ENCODE results near the gene LDLRAD3. TPM values are rescaled to one million over a fixed set of nuclear protein-coding genes. Genes with fewer than 3 reads are reported as not detected.

The LDLRAD3 gene
- total RNA-seq, 1 experiment from 2014 or later, result 55.7 TPM

GRCh38 chr11:36016263-36016662 lies 72.4 kb downstream of the LDLRAD3 start:
- H3K27ac Mint-ChIP-seq (ENCODE audit: low read depth, unreplicated experiment), result peak overlapping the region; percentile 90
- DNase-seq (ENCODE audit: unreplicated experiment), result no peak
- TF ChIP-seq CTCF (IDR thresholded peaks at IDR 0.05; ENCODE audit: unreplicated experiment), result no peak
- POLR2A ChIA-PET, result interaction anchor here (0.6 kb wide), 1 partner anchor 24 kb away, joined by 5 read pairs; no protein-coding TSS in a partner anchor
- peaks cover 69% of the 10 kb centered on the region for H3K4me1 Mint-ChIP-seq (ENCODE audit: insufficient read depth, unreplicated experiment)
- no peak overlapping the region for H3K4me3 Mint-ChIP-seq (ENCODE audit: unreplicated experiment)
- peaks cover 31% of the 10 kb centered on the region for H3K36me3 Mint-ChIP-seq (ENCODE audit: insufficient read depth, unreplicated experiment)
- no TSS peak for BruUV-seq (replicated peaks)
- H3K9me3 Mint-ChIP-seq (ENCODE audit: unreplicated experiment), result no peaks in the 10 kb centered on the region
- H3K27me3 Mint-ChIP-seq (ENCODE audit: insufficient read depth, unreplicated experiment), result no peaks in the 10 kb centered on the region
- intact Hi-C loops (cut with micrococcal nuclease), result no loop called here
- CTCF ChIA-PET, result interaction anchor here (2.1 kb wide), 1 partner anchor 194 kb away, joined by 9 read pairs; no protein-coding TSS in a partner anchor

DNA sequence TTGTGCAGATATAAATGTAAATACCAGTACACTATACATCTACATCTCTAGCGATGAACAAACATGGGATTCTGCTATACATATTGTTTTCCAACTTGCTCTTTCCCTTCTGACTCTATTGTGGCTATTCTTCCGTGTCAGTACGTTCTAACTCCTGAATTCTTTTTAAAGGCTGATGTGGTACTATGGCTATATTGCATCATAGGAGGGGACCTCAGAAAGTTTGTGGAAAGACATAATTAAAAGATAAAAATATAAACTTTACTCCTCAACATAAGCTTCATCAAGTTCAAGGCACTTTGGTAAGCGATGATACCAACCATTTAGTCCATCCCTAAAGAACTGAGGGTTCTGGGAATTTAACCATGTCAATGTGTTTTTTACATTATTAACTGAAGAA lies 72.8 kb downstream of the LDLRAD3 start:
- no peak for TF ChIP-seq CTCF (IDR thresholded peaks at IDR 0.05; ENCODE audit: unreplicated experiment)
- Mint-ChIP-seq H3K4me3 (ENCODE audit: unreplicated experiment) (no peak overlapping the region), H3K27ac (ENCODE audit: low read depth, unreplicated experiment) (peak overlapping the region; percentile 90), H3K27me3 (ENCODE audit: insufficient read depth, unreplicated experiment) (no peaks in the 10 kb centered on the region), H3K4me1 (ENCODE audit: insufficient read depth, unreplicated experiment) (peaks cover 69% of the 10 kb centered on the region), H3K9me3 (ENCODE audit: unreplicated experiment) (no peaks in the 10 kb centered on the region), H3K36me3 (ENCODE audit: insufficient read depth, unreplicated experiment) (peaks cover 27% of the 10 kb centered on the region)
- POLR2A ChIA-PET, result interaction anchor here (0.6 kb wide), 1 partner anchor 23 kb away, joined by 5 read pairs; no protein-coding TSS in a partner anchor
- CTCF ChIA-PET, result interaction anchor here (0.7 kb wide), 1 partner anchor 629 kb away, joined by 5 read pairs; no protein-coding TSS in a partner anchor
- no peak for DNase-seq (ENCODE audit: unreplicated experiment)
- no TSS peak for BruUV-seq (replicated peaks)
- intact Hi-C loops (cut with micrococcal nuclease), result no loop called here

DNA sequence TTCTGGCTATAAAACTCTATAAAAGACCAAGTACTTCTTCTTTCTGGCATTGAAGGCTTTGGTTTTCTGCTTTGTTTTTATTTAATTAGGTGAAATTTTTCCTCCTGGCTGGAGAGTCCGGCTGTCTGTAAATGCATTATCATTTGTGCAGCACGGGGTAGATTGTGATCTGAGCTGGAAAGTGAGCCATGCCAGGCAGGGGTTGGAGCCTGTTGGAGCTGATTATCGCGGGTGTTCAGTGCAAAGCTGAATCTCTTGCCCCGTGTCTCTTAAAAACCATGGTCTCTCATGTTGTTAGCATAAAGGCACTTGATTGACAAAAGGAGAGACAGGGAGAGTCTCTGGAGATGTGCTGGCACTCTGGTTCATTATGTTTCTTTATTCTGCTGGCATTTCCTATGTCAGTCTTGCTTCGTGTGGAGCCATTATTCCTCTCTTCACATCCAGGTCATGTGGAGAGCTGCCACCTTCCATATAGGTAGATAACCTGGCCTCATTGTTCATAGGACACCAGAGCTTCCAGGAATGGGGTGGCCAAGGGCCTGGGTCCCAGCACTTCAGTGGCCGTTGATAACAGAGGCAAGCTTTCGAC lies 75.2 kb downstream of the LDLRAD3 start:
- no TSS peak for BruUV-seq (replicated peaks)
- no peak for TF ChIP-seq CTCF (IDR thresholded peaks at IDR 0.05; ENCODE audit: unreplicated experiment)
- ChIA-PET CTCF (interaction anchor here (0.6 to 1.3 kb wide), 8 partner anchors 10 to 533 kb away, joined by 3 to 8 read pairs (median 4); no protein-coding TSS in a partner anchor), POLR2A (interaction anchor here (0.7 to 1.4 kb wide), 4 partner anchors 11 to 399 kb away, joined by 3 to 5 read pairs (median 4); no protein-coding TSS in a partner anchor)
- Mint-ChIP-seq H3K9me3 (ENCODE audit: unreplicated experiment) (no peaks in the 10 kb centered on the region), H3K27ac (ENCODE audit: low read depth, unreplicated experiment) (peak overlapping the region; percentile 77), H3K4me3 (ENCODE audit: unreplicated experiment) (no peak overlapping the region), H3K4me1 (ENCODE audit: insufficient read depth, unreplicated experiment) (peaks cover 53% of the 10 kb centered on the region), H3K27me3 (ENCODE audit: insufficient read depth, unreplicated experiment) (no peaks in the 10 kb centered on the region), H3K36me3 (ENCODE audit: insufficient read depth, unreplicated experiment) (peaks cover 30% of the 10 kb centered on the region)
- no peak for DNase-seq (ENCODE audit: unreplicated experiment)
- intact Hi-C loops (cut with micrococcal nuclease), result no loop called here

DNA sequence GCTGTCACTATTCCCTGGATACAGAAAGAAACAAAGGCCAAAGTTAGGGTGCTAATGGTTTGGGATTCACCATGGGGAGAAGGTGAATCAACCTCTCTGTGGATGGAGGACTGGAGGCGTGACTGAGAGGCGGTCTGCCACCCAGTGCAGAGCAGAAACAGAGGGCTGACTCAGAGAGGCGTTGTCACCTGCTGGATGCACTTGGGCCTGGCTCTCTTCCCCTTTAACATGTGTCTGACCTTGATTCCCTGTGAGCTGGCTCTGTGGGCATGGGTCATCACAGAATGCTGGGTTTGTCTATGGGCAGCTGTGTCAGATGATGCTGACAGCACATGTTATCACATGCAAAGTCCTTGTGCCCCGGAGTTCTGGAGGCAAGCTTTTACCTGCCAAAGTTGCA lies 75.9 kb downstream of the LDLRAD3 start:
- no TSS peak for BruUV-seq (replicated peaks)
- H3K27ac Mint-ChIP-seq (ENCODE audit: low read depth, unreplicated experiment), result peak overlapping the region; percentile 77
- intact Hi-C loops (cut with micrococcal nuclease), result no loop called here
- no peaks in the 10 kb centered on the region for H3K9me3 Mint-ChIP-seq (ENCODE audit: unreplicated experiment)
- POLR2A ChIA-PET, result interaction anchor here (0.6 to 1.3 kb wide), 2 partner anchors 14 to 125 kb away, joined by 3 to 5 read pairs; no protein-coding TSS in a partner anchor
- no peak for TF ChIP-seq CTCF (IDR thresholded peaks at IDR 0.05; ENCODE audit: unreplicated experiment)
- H3K27me3 Mint-ChIP-seq (ENCODE audit: insufficient read depth, unreplicated experiment), result no peaks in the 10 kb centered on the region
- H3K4me1 Mint-ChIP-seq (ENCODE audit: insufficient read depth, unreplicated experiment), result peaks cover 52% of the 10 kb centered on the region
- CTCF ChIA-PET, result interaction anchor here (0.6 to 1.3 kb wide), 4 partner anchors 9 to 534 kb away, joined by 3 to 5 read pairs (median 4); no protein-coding TSS in a partner anchor
- H3K36me3 Mint-ChIP-seq (ENCODE audit: insufficient read depth, unreplicated experiment), result peaks cover 24% of the 10 kb centered on the region
- peak; percentile 69 for DNase-seq (ENCODE audit: unreplicated experiment)
- H3K4me3 Mint-ChIP-seq (ENCODE audit: unreplicated experiment), result no peak overlapping the region
